Neural cell (in vitro differentiated cells): ENCODE measurements around the gene BCL2L11.

Source experiments
- EP300 ChIP-seq: fragments of 450-650 bp; conservative IDR thresholded peaks from 2 replicates; pipeline ENCODE4 v1.6.1; 2014; ENCODE audit warnings: antibody characterized with exemption, mild to moderate bottlenecking, moderate library complexity; ENCODE audit not compliant: poor library complexity, severe bottlenecking
- POLR2AphosphoS5 ChIP-seq: IDR thresholded peaks from 2 replicates; pipeline ENCODE4 v1.6.1; 2012
- TF ChIP-seq, protein P1 (sequence below): fragments of 450-650 bp; IDR thresholded peaks from 2 replicates; pipeline ENCODE4 v1.5.1; 2014; ENCODE audit warnings: antibody characterized with exemption, mild to moderate bottlenecking, moderate library complexity; ENCODE audit not compliant: poor library complexity, severe bottlenecking

DNA sequence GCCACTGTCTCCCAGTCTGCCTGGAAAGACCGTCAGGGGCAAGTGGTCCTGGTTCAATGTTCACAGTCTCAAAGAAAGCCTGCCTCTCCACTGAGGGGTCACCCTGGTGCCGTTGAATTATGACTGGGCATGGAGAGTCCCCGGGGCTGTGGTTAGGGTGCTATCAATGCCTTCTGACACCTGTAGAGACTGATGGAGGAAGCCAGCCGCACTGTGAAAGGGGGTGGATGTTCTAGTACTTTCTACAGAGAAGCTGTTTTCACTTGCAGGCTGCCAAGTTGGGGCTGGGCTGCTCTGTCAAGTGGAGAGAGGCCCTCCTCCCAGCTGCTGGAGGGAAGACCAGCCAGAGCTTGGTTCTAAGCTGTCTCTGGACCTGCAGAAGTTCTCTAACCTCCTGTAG lies 80.5 kb downstream of the BCL2L11 start:
- TF ChIP-seq EP300 (no peak), POLR2AphosphoS5 (no peak)
- TF ChIP-seq, protein P1, sequence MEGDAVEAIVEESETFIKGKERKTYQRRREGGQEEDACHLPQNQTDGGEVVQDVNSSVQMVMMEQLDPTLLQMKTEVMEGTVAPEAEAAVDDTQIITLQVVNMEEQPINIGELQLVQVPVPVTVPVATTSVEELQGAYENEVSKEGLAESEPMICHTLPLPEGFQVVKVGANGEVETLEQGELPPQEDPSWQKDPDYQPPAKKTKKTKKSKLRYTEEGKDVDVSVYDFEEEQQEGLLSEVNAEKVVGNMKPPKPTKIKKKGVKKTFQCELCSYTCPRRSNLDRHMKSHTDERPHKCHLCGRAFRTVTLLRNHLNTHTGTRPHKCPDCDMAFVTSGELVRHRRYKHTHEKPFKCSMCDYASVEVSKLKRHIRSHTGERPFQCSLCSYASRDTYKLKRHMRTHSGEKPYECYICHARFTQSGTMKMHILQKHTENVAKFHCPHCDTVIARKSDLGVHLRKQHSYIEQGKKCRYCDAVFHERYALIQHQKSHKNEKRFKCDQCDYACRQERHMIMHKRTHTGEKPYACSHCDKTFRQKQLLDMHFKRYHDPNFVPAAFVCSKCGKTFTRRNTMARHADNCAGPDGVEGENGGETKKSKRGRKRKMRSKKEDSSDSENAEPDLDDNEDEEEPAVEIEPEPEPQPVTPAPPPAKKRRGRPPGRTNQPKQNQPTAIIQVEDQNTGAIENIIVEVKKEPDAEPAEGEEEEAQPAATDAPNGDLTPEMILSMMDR, result no peak
